Measurements from ENCODE around the gene TCERG1L.
"Not testable (repeated sequence)": the region's sequence is repeated elsewhere in the genome, so short reads cannot be mapped to it uniquely, and the experiment has no call there.

The TCERG1L gene

GRCh38 chr10:131116991-131117375, 194.5 kb downstream of the TCERG1L start:
- no peak for DNase-seq

- DNase-seq = peak; percentile 51
Measured at GRCh38 chr10:131116216-131116990, 195.1 kb downstream of the TCERG1L start.

- no peak for DNase-seq
Measured at GRCh38 chr10:131115801-131116200, 195.7 kb downstream of the TCERG1L start.

GRCh38 chr10:131115321-131115720, 196.2 kb downstream of the TCERG1L start:
- DNase-seq = no peak

GRCh38 chr10:131114846-131115245, 196.7 kb downstream of the TCERG1L start:
- DNase-seq = no peak

GRCh38 chr10:131113709-131114291, 197.7 kb downstream of the TCERG1L start:
- no peak for DNase-seq

- DNase-seq = no peak
Measured at GRCh38 chr10:131113165-131113564, 198.4 kb downstream of the TCERG1L start.

- DNase-seq = no peak
Measured at GRCh38 chr10:131112691-131113090, 198.8 kb downstream of the TCERG1L start.

GRCh38 chr10:131111471-131112080, 199.9 kb downstream of the TCERG1L start:
- DNase-seq = no peak

GRCh38 chr10:131111007-131111406, 200.5 kb downstream of the TCERG1L start:
- no peak for DNase-seq

GRCh38 chr10:131110241-131110783, 201.2 kb downstream of the TCERG1L start:
- no peak for DNase-seq

- no peak for DNase-seq
Measured at GRCh38 chr10:131109726-131110125, 201.8 kb downstream of the TCERG1L start.

GRCh38 chr10:131109291-131109690, 202.2 kb downstream of the TCERG1L start:
- DNase-seq = no peak

- DNase-seq = no peak
Measured at GRCh38 chr10:131107970-131108369, 203.6 kb downstream of the TCERG1L start.

GRCh38 chr10:131102676-131103075, 208.8 kb downstream of the TCERG1L start:
- peak; percentile 49 for DNase-seq

GRCh38 chr10:131102147-131102546, 209.4 kb downstream of the TCERG1L start:
- DNase-seq = no peak

- not testable (repeated sequence) for DNase-seq
Measured at GRCh38 chr10:131100418-131101410, 210.8 kb downstream of the TCERG1L start.

- DNase-seq = no peak
Measured at GRCh38 chr10:131099028-131099726, 212.3 kb downstream of the TCERG1L start.

GRCh38 chr10:131098416-131098952, 213.0 kb downstream of the TCERG1L start:
- DNase-seq = no peak

GRCh38 chr10:131096031-131096430, 215.5 kb downstream of the TCERG1L start:
- no peak for DNase-seq

- DNase-seq = no peak
Measured at GRCh38 chr10:131095313-131095580, 216.3 kb downstream of the TCERG1L start.
